Neural progenitor cell (in vitro differentiated cells): Measurements from ENCODE around the gene STK4. TPM values are rescaled to one million over a fixed set of nuclear protein-coding genes. Genes with fewer than 3 reads are reported as not detected.
A peak's percentile ranks its signal among the peaks of the same experiment; 100 is the strongest.

Experiments
- DNase-seq: peaks from one replicate; pipeline ENCODE4 v3.0.0-alpha.2; 2016; ENCODE audit warnings: low spot score
- H2AFZ ChIP-seq: fragments of 200-600 bp; sonication (generic); replicated peaks from 2 replicates; pipeline ENCODE4 v1.6.1; 2016; ENCODE audit warnings: antibody characterized with exemption
- H3F3A ChIP-seq: fragments of 200-600 bp; sonication (generic); 2 replicates; pipeline ENCODE4 v1.6.1; 2016; ENCODE audit warnings: antibody characterized with exemption, low read depth
- H3K27ac ChIP-seq: fragments of 200-600 bp; sonication (generic); 2 replicates; pipeline ENCODE4 v1.5.1; 2016; ENCODE audit warnings: mild to moderate bottlenecking
- H3K27me3 ChIP-seq: fragments of 200-600 bp; sonication (generic); 2 replicates; pipeline ENCODE4 v1.6.1; 2016; ENCODE audit warnings: mild to moderate bottlenecking, moderate library complexity
- H3K36me3 ChIP-seq: fragments of 200-600 bp; sonication (generic); 2 replicates; pipeline ENCODE4 v1.5.1; 2016
- H3K4me1 ChIP-seq: fragments of 200-600 bp; sonication (generic); 2 replicates; pipeline ENCODE4 v1.6.1; 2016; ENCODE audit warnings: mixed run types
- H3K4me2 ChIP-seq: fragments of 200-600 bp; sonication (generic); 2 replicates; pipeline ENCODE4 v1.6.1; 2016
- H3K4me3 ChIP-seq: fragments of 200-600 bp; sonication (generic); 2 replicates; pipeline ENCODE4 v1.5.1; 2016
- H3K79me2 ChIP-seq: fragments of 200-600 bp; sonication (generic); 2 replicates; pipeline ENCODE4 v1.6.1; 2016; ENCODE audit warnings: low read depth
- H3K9ac ChIP-seq: fragments of 200-600 bp; sonication (generic); 2 replicates; pipeline ENCODE4 v1.6.1; 2016
- H3K9me3 ChIP-seq: fragments of 200-600 bp; sonication (generic); 2 replicates; pipeline ENCODE4 v1.5.1; 2016; ENCODE audit warnings: low read depth
- H4K20me1 ChIP-seq: fragments of 200-600 bp; sonication (generic); 2 replicates; pipeline ENCODE4 v1.6.1; 2016; ENCODE audit warnings: low read depth
- H3K27ac Mint-ChIP-seq: 3 replicates; pipeline ENCODE4 v1.8.0; 2021; ENCODE audit warnings: mixed read lengths
- H3K27me3 Mint-ChIP-seq: 2 replicates; pipeline ENCODE4 v1.8.0; 2022; ENCODE audit warnings: low read depth, mild to moderate bottlenecking, inconsistent platforms, moderate library complexity, mixed read lengths; ENCODE audit not compliant: insufficient read depth
- H3K36me3 Mint-ChIP-seq: 3 replicates; pipeline ENCODE4 v1.8.0; 2021; ENCODE audit warnings: mixed read lengths
- H3K4me1 Mint-ChIP-seq: 3 replicates; pipeline ENCODE4 v1.8.0; 2021; ENCODE audit warnings: mixed read lengths
- H3K4me3 Mint-ChIP-seq: 3 replicates; pipeline ENCODE4 v1.8.0; 2021; ENCODE audit warnings: mild to moderate bottlenecking, moderate library complexity, mixed read lengths
- H3K9me3 Mint-ChIP-seq: 3 replicates; pipeline ENCODE4 v1.8.0; 2020; ENCODE audit warnings: mixed read lengths
- CTCF ChIP-seq: fragments of 200-600 bp; sonication (generic); IDR thresholded peaks from 2 replicates; pipeline ENCODE4 v1.5.1; 2017; ENCODE audit warnings: antibody characterized with exemption, mild to moderate bottlenecking
- EZH2 ChIP-seq: fragments of 200-600 bp; sonication (generic); IDR thresholded peaks from 2 replicates; pipeline ENCODE4 v1.6.1; 2017; ENCODE audit warnings: antibody characterized with exemption, mild to moderate bottlenecking, moderate library complexity
- EZH2phosphoT487 ChIP-seq: fragments of 200-600 bp; sonication (generic); IDR thresholded peaks from 2 replicates; pipeline ENCODE4 v1.6.1; 2017; ENCODE audit warnings: antibody characterized with exemption
- total RNA-seq: library from RNA; depleted of rRNA; stranded (reverse); fragments of >200 nt; gene quantifications from 2 replicates; pipeline ENCODE4 v1.2.3, GENCODE V29; 2015; ENCODE audit warnings: low replicate concordance

The STK4 gene
- total RNA-seq, 1 donor from 2014 or later: 46.1 TPM

- no peak overlapping the region for H3K4me3 Mint-ChIP-seq
- Histone ChIP-seq H3K79me2 (peaks cover 37% of the 10 kb centered on the region), H3K27ac (no peak overlapping the region), H3K4me2 (no peak overlapping the region), H3K9me3 (no peaks in the 10 kb centered on the region), H3K4me3 (no peak overlapping the region), H3K4me1 (peaks cover 23% of the 10 kb centered on the region), H3K9ac (no peak overlapping the region), H3K36me3 (no peaks in the 10 kb centered on the region), H3K27me3 (no peaks in the 10 kb centered on the region), H4K20me1 (peaks cover 21% of the 10 kb centered on the region), H2AFZ (no peak overlapping the region), H3F3A (peaks cover 20% of the 10 kb centered on the region)
- no peak for TF ChIP-seq EZH2phosphoT487
- TF ChIP-seq EZH2: no peak
- no peak for TF ChIP-seq CTCF
- H3K27me3 Mint-ChIP-seq: peaks cover 8% of the 10 kb centered on the region
- peak overlapping the region; percentile 92 for H3K27ac Mint-ChIP-seq
- H3K36me3 Mint-ChIP-seq: no peaks in the 10 kb centered on the region
- peaks cover 49% of the 10 kb centered on the region for H3K4me1 Mint-ChIP-seq
- no peaks in the 10 kb centered on the region for H3K9me3 Mint-ChIP-seq
- no peak for DNase-seq
Measured at GRCh38 chr20:44962483-44962882, 3.8 kb upstream of the STK4 start.

DNA sequence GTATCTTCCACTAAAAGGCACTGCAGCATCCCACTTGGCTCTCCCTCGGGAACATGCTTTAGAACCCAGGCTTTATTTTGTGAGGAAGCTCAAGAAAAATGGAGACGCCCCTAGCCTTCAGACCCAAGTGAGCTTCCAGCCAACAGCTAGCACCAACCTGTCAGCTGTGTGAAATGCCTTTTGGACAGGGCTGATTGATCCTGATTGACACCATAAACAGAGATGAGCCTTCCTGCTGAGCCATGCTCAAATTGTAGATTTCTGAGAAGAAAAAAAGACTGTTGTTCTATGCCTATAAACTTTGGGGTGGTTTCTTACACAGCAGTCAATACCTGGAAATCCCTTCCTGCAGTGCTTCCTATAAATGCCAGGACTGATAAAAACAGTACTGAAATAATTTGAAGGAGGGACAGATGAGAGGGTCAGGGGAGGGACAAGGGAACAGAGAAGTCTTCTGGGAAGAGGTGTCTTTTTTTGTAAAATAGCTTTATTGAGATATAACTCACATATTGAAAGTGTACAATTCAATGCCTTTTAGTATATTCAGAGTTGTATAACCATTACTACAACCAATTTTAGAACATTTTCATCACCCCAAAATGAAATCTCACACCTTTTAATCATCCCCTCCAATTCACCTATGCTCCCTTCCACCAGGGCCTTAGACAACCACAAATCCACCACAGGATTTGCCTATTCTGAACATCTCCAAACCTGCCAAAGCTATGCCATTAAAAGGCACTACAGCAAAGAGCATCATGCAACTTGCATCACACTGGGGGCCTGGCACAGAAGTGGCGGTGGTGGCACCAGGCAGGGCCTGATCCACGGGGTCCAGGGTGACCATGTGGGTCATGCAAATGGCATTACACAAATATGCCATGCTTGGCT lies 2.7 kb upstream of the STK4 start:
- Histone ChIP-seq H3K9me3 (no peaks in the 10 kb centered on the region), H3K27me3 (no peaks in the 10 kb centered on the region), H3K27ac (no peak overlapping the region), H3K4me3 (no peak overlapping the region), H3K4me1 (peaks cover 25% of the 10 kb centered on the region), H3K36me3 (no peaks in the 10 kb centered on the region), H3K9ac (no peak overlapping the region), H3F3A (peaks cover 20% of the 10 kb centered on the region), H3K4me2 (no peak overlapping the region), H4K20me1 (peaks cover 23% of the 10 kb centered on the region), H3K79me2 (peaks cover 37% of the 10 kb centered on the region), H2AFZ (no peak overlapping the region)
- Mint-ChIP-seq H3K4me1 (peaks cover 51% of the 10 kb centered on the region), H3K27me3 (peaks cover 8% of the 10 kb centered on the region), H3K36me3 (no peaks in the 10 kb centered on the region), H3K27ac (no peak overlapping the region), H3K9me3 (no peaks in the 10 kb centered on the region), H3K4me3 (no peak overlapping the region)
- no peak for DNase-seq
- TF ChIP-seq EZH2phosphoT487 (no peak), CTCF (no peak), EZH2 (no peak)

DNA sequence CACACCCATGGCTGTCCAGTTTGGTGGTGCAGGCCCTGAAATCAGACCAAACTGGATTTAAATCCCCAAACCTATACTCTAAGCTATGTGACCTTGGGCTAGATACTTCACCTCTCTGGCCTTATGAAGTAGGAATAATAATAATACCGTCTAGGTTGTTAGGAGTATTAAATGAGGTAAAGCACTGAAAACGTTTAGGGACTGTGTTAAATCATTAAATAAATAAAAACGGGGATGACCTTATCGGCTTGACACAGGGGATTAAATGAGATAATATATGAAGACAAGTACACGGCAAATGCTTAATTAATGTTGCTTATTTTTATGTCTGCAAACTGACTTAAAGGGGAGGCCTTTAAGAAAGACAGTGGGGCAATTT lies 672 bp upstream of the STK4 start:
- Histone ChIP-seq H3K9ac (no peak overlapping the region), H3K4me3 (peak overlapping the region; percentile 83), H3K36me3 (no peaks in the 10 kb centered on the region), H3K27me3 (no peaks in the 10 kb centered on the region), H3K4me2 (peak overlapping the region; percentile 94), H2AFZ (peak overlapping the region; percentile 75), H3F3A (peaks cover 20% of the 10 kb centered on the region), H3K9me3 (no peaks in the 10 kb centered on the region), H4K20me1 (peaks cover 22% of the 10 kb centered on the region), H3K79me2 (peaks cover 43% of the 10 kb centered on the region), H3K4me1 (peaks cover 17% of the 10 kb centered on the region), H3K27ac (no peak overlapping the region)
- no peaks in the 10 kb centered on the region for H3K36me3 Mint-ChIP-seq
- H3K27ac Mint-ChIP-seq: no peak overlapping the region
- H3K4me3 Mint-ChIP-seq: peak overlapping the region; percentile 98
- peaks cover 8% of the 10 kb centered on the region for H3K27me3 Mint-ChIP-seq
- DNase-seq: no peak
- peaks cover 42% of the 10 kb centered on the region for H3K4me1 Mint-ChIP-seq
- TF ChIP-seq CTCF: no peak
- TF ChIP-seq EZH2phosphoT487: no peak
- no peak for TF ChIP-seq EZH2
- H3K9me3 Mint-ChIP-seq: no peaks in the 10 kb centered on the region
